Subcutaneous abdominal adipose tissue (tissue), 5 donors: ENCODE results near the gene GNGT2.
A peak's percentile ranks its signal among the peaks of the same experiment; 100 is the strongest.

ENCODE experiments used
- H3K27ac ChIP-seq: one replicate; pipeline ENCODE4 v1.7.0; 2013; ENCODE audit warnings: low read depth, mild to moderate bottlenecking, inconsistent platforms, low read length, moderate library complexity
- H3K27me3 ChIP-seq, 5 donors: one replicate each; pipeline ENCODE4 v1.7.0; 2013; ENCODE audit warnings: low read length in 5 of 5, inconsistent platforms in 1 of 5; ENCODE audit not compliant: control insufficient read depth in 5 of 5, insufficient read depth in 4 of 5
- H3K36me3 ChIP-seq, 5 donors: one replicate each; pipeline ENCODE4 v1.7.0; 2013; ENCODE audit warnings: low read length in 5 of 5; ENCODE audit not compliant: control insufficient read depth in 5 of 5, insufficient read depth in 5 of 5
- H3K4me1 ChIP-seq, 5 donors: one replicate each; pipeline ENCODE4 v1.7.0; 2013; ENCODE audit warnings: low read length in 5 of 5, mild to moderate bottlenecking in 3 of 5, moderate library complexity in 1 of 5; ENCODE audit not compliant: control insufficient read depth in 5 of 5, insufficient read depth in 5 of 5
- H3K4me3 ChIP-seq, 5 donors: one replicate each; pipeline ENCODE4 v1.7.0; 2013; ENCODE audit warnings: low read length in 5 of 5, low read depth in 1 of 5
- H3K9ac ChIP-seq, 5 donors: one replicate each; pipeline ENCODE4 v1.7.0; 2013; ENCODE audit warnings: low read length in 5 of 5, mild to moderate bottlenecking in 4 of 5, moderate library complexity in 3 of 5
- H3K9me3 ChIP-seq, 5 donors: one replicate each; pipeline ENCODE4 v1.7.0; 2013; ENCODE audit warnings: low read length in 5 of 5; ENCODE audit not compliant: control insufficient read depth in 5 of 5
- donor health status: healthy.
- donor health status: healthy.
- donor health status: healthy.
- donor health status: healthy.
- donor health status: healthy.

GNGT2 gene

GRCh38 chr17:49230636-49231562 lies 20.5 kb upstream of the GNGT2 start, which contains the start of gene PHOSPHO1:
Gene PHOSPHO1, minus strand, starts transcription at chr17:49230787. Its CDS starts 4,096 bp downstream, at chr17:49226691.
- Histone ChIP-seq H3K27ac (no peak within 1 kb of the TSS), H3K4me1 (peaks cover 0 to 25% (median 14%) of the 10 kb centered on the region in 5 donors), H3K27me3 (peaks cover 12 to 41% (median 27%) of the 10 kb centered on the region in 5 donors), H3K36me3 (no peaks in the 10 kb centered on the region), H3K9me3 (no peaks in the 10 kb centered on the region), H3K9ac (peak within 1 kb of the TSS in 3 of 5 donors; percentile 28 to 71 (median 48)), H3K4me3 (peak within 1 kb of the TSS; percentile 68 to 85 (median 80))

- H3K27ac ChIP-seq, result no peak overlapping the region
- no peak overlapping the region for H3K9ac ChIP-seq
- peaks cover 0 to 25% (median 14%) of the 10 kb centered on the region in 5 donors for H3K4me1 ChIP-seq
- no peaks in the 10 kb centered on the region for H3K36me3 ChIP-seq
- peak overlapping the region in 4 of 5 donors; percentile 68 to 81 (median 76) for H3K4me3 ChIP-seq
- no peaks in the 10 kb centered on the region for H3K9me3 ChIP-seq
- peaks cover 19 to 48% (median 36%) of the 10 kb centered on the region in 5 donors for H3K27me3 ChIP-seq
Measured at GRCh38 chr17:49229805-49230600, 19.6 kb upstream of the GNGT2 start.

GRCh38 chr17:49229076-49229804 lies 18.9 kb upstream of the GNGT2 start:
- Histone ChIP-seq H3K4me1 (peaks cover 0 to 33% (median 20%) of the 10 kb centered on the region in 5 donors), H3K4me3 (no peak overlapping the region), H3K27me3 (peaks cover 27 to 55% (median 43%) of the 10 kb centered on the region in 5 donors), H3K27ac (no peak overlapping the region), H3K9me3 (no peaks in the 10 kb centered on the region), H3K9ac (no peak overlapping the region), H3K36me3 (no peaks in the 10 kb centered on the region)

GRCh38 chr17:49227436-49228261 lies 17.3 kb upstream of the GNGT2 start:
- Histone ChIP-seq H3K9me3 (no peaks in the 10 kb centered on the region), H3K4me1 (peaks cover 0 to 45% (median 31%) of the 10 kb centered on the region in 5 donors), H3K4me3 (no peak overlapping the region), H3K27ac (no peak overlapping the region), H3K9ac (no peak overlapping the region), H3K27me3 (peaks cover 34 to 67% (median 58%) of the 10 kb centered on the region in 5 donors), H3K36me3 (no peaks in the 10 kb centered on the region)

- Histone ChIP-seq H3K9me3 (no peaks in the 10 kb centered on the region), H3K4me3 (no peak overlapping the region), H3K27ac (no peak overlapping the region), H3K4me1 (peaks cover 0 to 45% (median 31%) of the 10 kb centered on the region in 5 donors), H3K27me3 (peaks cover 34 to 72% (median 60%) of the 10 kb centered on the region in 5 donors), H3K9ac (no peak overlapping the region), H3K36me3 (no peaks in the 10 kb centered on the region)
Measured at GRCh38 chr17:49226771-49227435, 16.5 kb upstream of the GNGT2 start.

GRCh38 chr17:49225554-49226236 lies 15.3 kb upstream of the GNGT2 start:
- H3K27me3 ChIP-seq, result peaks cover 34 to 67% (median 54%) of the 10 kb centered on the region in 5 donors
- no peaks in the 10 kb centered on the region for H3K9me3 ChIP-seq
- H3K36me3 ChIP-seq, result no peaks in the 10 kb centered on the region
- no peak overlapping the region for H3K27ac ChIP-seq
- H3K4me1 ChIP-seq, result peaks cover 0 to 37% (median 24%) of the 10 kb centered on the region in 5 donors
- H3K4me3 ChIP-seq, result no peak overlapping the region
- H3K9ac ChIP-seq, result no peak overlapping the region

GRCh38 chr17:49224997-49225337 lies 14.6 kb upstream of the GNGT2 start:
- Histone ChIP-seq H3K27ac (no peak overlapping the region), H3K9ac (no peak overlapping the region), H3K9me3 (no peaks in the 10 kb centered on the region), H3K36me3 (no peaks in the 10 kb centered on the region), H3K27me3 (peaks cover 34 to 71% (median 54%) of the 10 kb centered on the region in 5 donors), H3K4me3 (peak overlapping the region in 2 of 5 donors; percentile 43 to 51), H3K4me1 (peaks cover 0 to 30% (median 17%) of the 10 kb centered on the region in 5 donors)

GRCh38 chr17:49224198-49224996 lies 14.0 kb upstream of the GNGT2 start:
- no peaks in the 10 kb centered on the region for H3K9me3 ChIP-seq
- peaks cover 0 to 27% (median 17%) of the 10 kb centered on the region in 5 donors for H3K4me1 ChIP-seq
- no peak overlapping the region for H3K9ac ChIP-seq
- peak overlapping the region in 4 of 5 donors; percentile 17 to 51 (median 42) for H3K4me3 ChIP-seq
- no peak overlapping the region for H3K27ac ChIP-seq
- H3K27me3 ChIP-seq, result peaks cover 29 to 69% (median 51%) of the 10 kb centered on the region in 5 donors
- H3K36me3 ChIP-seq, result no peaks in the 10 kb centered on the region
